Astrocyte (in vitro differentiated cells and primary cell): ENCODE data around the gene GALNT17.

Experiments used
- CTCF ChIP-seq: IDR thresholded peaks from 2 replicates; pipeline ENCODE4 v1.5.1; 2011; ENCODE audit warnings: low read depth, mild to moderate bottlenecking, inconsistent platforms, low read length, moderate library complexity; ENCODE audit not compliant: insufficient read depth
- EZH2 ChIP-seq: IDR thresholded peaks from 2 replicates; pipeline ENCODE4 v1.6.1; 2012; ENCODE audit warnings: mild to moderate bottlenecking, low read length, inconsistent platforms; ENCODE audit not compliant: insufficient read depth

GRCh38 chr7:71498381-71498780, 366.4 kb downstream of the GALNT17 start:
- TF ChIP-seq EZH2 (no peak), CTCF (no peak)
